Loucy (cell line): Measurements from ENCODE around the gene ARHGAP28.

Experiments used
- H2AFZ ChIP-seq: fragments of 200-600 bp; sonication (generic); 2 replicates; pipeline ENCODE4 v1.6.0; 2016; ENCODE audit warnings: antibody characterized with exemption, mild to moderate bottlenecking, low read length, moderate library complexity
- H3F3A ChIP-seq: fragments of 200-600 bp; 2 replicates; pipeline ENCODE4 v1.6.0; 2016; ENCODE audit warnings: antibody characterized with exemption, low read depth, mild to moderate bottlenecking
- H3K27me3 ChIP-seq: fragments of 200-600 bp; sonication (generic); 2 replicates; pipeline ENCODE4 v1.6.1; 2014; ENCODE audit warnings: low read length, mild to moderate bottlenecking; ENCODE audit not compliant: insufficient read depth, poor library complexity, severe bottlenecking
- H3K36me3 ChIP-seq: fragments of 200-600 bp; sonication (generic); 2 replicates; pipeline ENCODE4 v1.6.1; 2016; ENCODE audit warnings: low read length; ENCODE audit not compliant: insufficient read depth
- H3K4me1 ChIP-seq: fragments of 200-600 bp; sonication (generic); 2 replicates; pipeline ENCODE4 v1.5.1; 2014; ENCODE audit warnings: low read length, mild to moderate bottlenecking; ENCODE audit not compliant: insufficient read depth, poor library complexity, severe bottlenecking
- H3K4me2 ChIP-seq: fragments of 200-600 bp; sonication (generic); 2 replicates; pipeline ENCODE4 v1.6.0; 2014; ENCODE audit warnings: antibody characterized with exemption, low read length, low read depth, mild to moderate bottlenecking; ENCODE audit not compliant: poor library complexity, severe bottlenecking
- H3K4me3 ChIP-seq: fragments of 200-600 bp; sonication (generic); 2 replicates; pipeline ENCODE4 v1.5.1; 2014; ENCODE audit warnings: low read length, mild to moderate bottlenecking, mixed read lengths; ENCODE audit not compliant: poor library complexity, severe bottlenecking
- H3K79me2 ChIP-seq: fragments of 200-600 bp; sonication (generic); 2 replicates; pipeline ENCODE4 v1.6.1; 2014; ENCODE audit warnings: low read length; ENCODE audit not compliant: insufficient read depth
- H3K9ac ChIP-seq: fragments of 200-600 bp; sonication (generic); 2 replicates; pipeline ENCODE4 v1.6.0; 2014; ENCODE audit warnings: mild to moderate bottlenecking, low read depth, low read length, moderate library complexity; ENCODE audit not compliant: poor library complexity, severe bottlenecking
- H3K9me2 ChIP-seq: fragments of 200-600 bp; sonication (generic); replicated peaks from 2 replicates; pipeline ENCODE4 v1.6.1; 2016; ENCODE audit warnings: low read depth, low read length, mixed read lengths
- H3K9me3 ChIP-seq: fragments of 200-600 bp; sonication (generic); 2 replicates; pipeline ENCODE4 v1.6.1; 2014; ENCODE audit warnings: mild to moderate bottlenecking, antibody characterized with exemption, low read length, low read depth; ENCODE audit not compliant: insufficient read depth
- H4K20me1 ChIP-seq: fragments of 200-600 bp; sonication (generic); 2 replicates; pipeline ENCODE4 v1.6.0; 2014; ENCODE audit warnings: antibody characterized with exemption, low read length, mild to moderate bottlenecking; ENCODE audit not compliant: insufficient read depth, poor library complexity, severe bottlenecking
- CTCF ChIP-seq: fragments of 200-600 bp; sonication (generic); conservative IDR thresholded peaks from 2 replicates; pipeline ENCODE4 v1.5.1; 2014; ENCODE audit warnings: mild to moderate bottlenecking, antibody characterized with exemption, low read length
- EZH2phosphoT487 ChIP-seq: fragments of 200-600 bp; IDR thresholded peaks from 2 replicates; pipeline ENCODE4 v1.6.1; 2018; ENCODE audit warnings: antibody characterized with exemption, mild to moderate bottlenecking, moderate library complexity, borderline replicate concordance

The ARHGAP28 gene

GRCh38 chr18:6683112-6683876 is 46.2 kb upstream of the ARHGAP28 start:
- no peak overlapping the region for H3K4me2 ChIP-seq
- TF ChIP-seq CTCF (no peak), EZH2phosphoT487 (no peak)
- H3K9me2 ChIP-seq, result no peaks in the 10 kb centered on the region
- H3F3A ChIP-seq, result no peaks in the 10 kb centered on the region
- H3K9me3 ChIP-seq, result no peaks in the 10 kb centered on the region; the same call in 1 of the 2 replicates
- no peak overlapping the region for H2AFZ ChIP-seq
- no peaks in the 10 kb centered on the region for H3K36me3 ChIP-seq
- no peaks in the 10 kb centered on the region for H3K27me3 ChIP-seq
- no peaks in the 10 kb centered on the region for H3K79me2 ChIP-seq
- H3K4me1 ChIP-seq, result no peaks in the 10 kb centered on the region
- no peaks in the 10 kb centered on the region for H4K20me1 ChIP-seq
- no peak overlapping the region for H3K4me3 ChIP-seq
- H3K9ac ChIP-seq, result no peak overlapping the region

- no peak for TF ChIP-seq CTCF
- no peaks in the 10 kb centered on the region for H3K36me3 ChIP-seq
- H3K9me3 ChIP-seq, result no peaks in the 10 kb centered on the region
- no peaks in the 10 kb centered on the region for H3K79me2 ChIP-seq
- no peaks in the 10 kb centered on the region for H3K27me3 ChIP-seq
- no peaks in the 10 kb centered on the region for H4K20me1 ChIP-seq
- H3K4me1 ChIP-seq, result no peaks in the 10 kb centered on the region
- H3K9me2 ChIP-seq, result no peaks in the 10 kb centered on the region
- no peak overlapping the region for H3K4me3 ChIP-seq
- H3K9ac ChIP-seq, result no peak overlapping the region
- H2AFZ ChIP-seq, result no peak overlapping the region
- H3K4me2 ChIP-seq, result no peak overlapping the region
- H3F3A ChIP-seq, result no peaks in the 10 kb centered on the region
Measured at GRCh38 chr18:6687676-6688075, 41.8 kb upstream of the ARHGAP28 start.

GRCh38 chr18:6708890-6709289 is 20.6 kb upstream of the ARHGAP28 start:
- Histone ChIP-seq H3K9me2 (no peaks in the 10 kb centered on the region), H3K36me3 (no peaks in the 10 kb centered on the region), H3K4me2 (no peak overlapping the region), H3K4me1 (no peaks in the 10 kb centered on the region), H3K4me3 (no peak overlapping the region), H3F3A (no peaks in the 10 kb centered on the region), H3K9me3 (no peaks in the 10 kb centered on the region), H3K79me2 (no peaks in the 10 kb centered on the region), H2AFZ (no peak overlapping the region), H4K20me1 (no peaks in the 10 kb centered on the region), H3K27me3 (no peaks in the 10 kb centered on the region), H3K9ac (no peak overlapping the region)
- TF ChIP-seq CTCF (no peak), EZH2phosphoT487 (no peak)
